H1 (cell line): ENCODE data around the gene PACS1. TPM values are rescaled to one million over a fixed set of nuclear protein-coding genes. Genes with fewer than 3 reads are reported as not detected.
A peak's percentile ranks its signal among the peaks of the same experiment; 100 is the strongest.

Experiments
- ASH2L ChIP-seq: fragments of 200-600, 300-600 bp; sonication (generic); IDR thresholded peaks from one replicate; pipeline ENCODE4 v1.7.1; 2017; ENCODE audit warnings: low read length
- BRCA1 ChIP-seq: IDR thresholded peaks from 2 replicates; pipeline ENCODE4 v1.6.1; 2012; ENCODE audit warnings: low read depth, low read length, improper control_type of control experiment
- CHD1 ChIP-seq: IDR thresholded peaks from 2 replicates; pipeline ENCODE4 v1.6.1; 2012; ENCODE audit warnings: low read depth, low read length, improper control_type of control experiment
- CHD7 ChIP-seq: fragments of 300-600 bp; sonication (generic); IDR thresholded peaks from 2 replicates; pipeline ENCODE4 v1.7.1; 2012; ENCODE audit warnings: low read length, moderate library complexity, mild to moderate bottlenecking, inconsistent platforms; ENCODE audit not compliant: insufficient replicate concordance
- JUND ChIP-seq: IDR thresholded peaks from 2 replicates; pipeline ENCODE4 v1.6.1; 2011; ENCODE audit warnings: mild to moderate bottlenecking, improper control_type of control experiment, low read length
- POLR2AphosphoS5 ChIP-seq: IDR thresholded peaks from 2 replicates; pipeline ENCODE4 v1.6.1; 2011; ENCODE audit warnings: low read depth, low read length
- RBBP5 ChIP-seq: IDR thresholded peaks from 2 replicates; pipeline ENCODE4 v1.7.1; 2012; ENCODE audit warnings: low read depth, mild to moderate bottlenecking, inconsistent platforms, low read length, moderate library complexity, borderline replicate concordance
- RFX5 ChIP-seq: IDR thresholded peaks from 2 replicates; pipeline ENCODE4 v1.6.1; 2011; ENCODE audit warnings: low read depth, low read length, improper control_type of control experiment, borderline replicate concordance
- SIRT6 ChIP-seq: IDR thresholded peaks from one replicate; pipeline ENCODE4 v1.7.1; 2012; ENCODE audit warnings: low read length, inconsistent platforms
- SP2 ChIP-seq: IDR thresholded peaks from 2 replicates; pipeline ENCODE4 v1.6.1; 2012; ENCODE audit warnings: mild to moderate bottlenecking, low read length, inconsistent platforms
- SRF ChIP-seq: IDR thresholded peaks from 2 replicates; pipeline ENCODE4 v1.6.1; 2011; ENCODE audit warnings: mild to moderate bottlenecking, low read depth, low read length, moderate library complexity
- TEAD4 ChIP-seq: IDR thresholded peaks from 2 replicates; pipeline ENCODE4 v1.6.1; 2012; ENCODE audit warnings: low read depth, low read length, inconsistent platforms, mixed read lengths
- polyA plus RNA-seq, 7 experiments: library from polyadenylated mRNA; depleted of rRNA in 3 of 7; stranded (reverse) in 5 of 7; unstranded in 2 of 7; fragments of >200 nt in 5 of 7; fragments of 200-250 nt in 2 of 7; gene quantifications; 1 replicate in 5 of 7; 2 replicates in 1 of 7; 4 replicates in 1 of 7; pipeline versions ENCODE4 v1.2.1 to v1.2.3, GENCODE V29; 2011 to 2013; ENCODE audit warnings: missing spikeins in 2 of 7, mixed read lengths in 2 of 7
- total RNA-seq: library from RNA; stranded (reverse); fragmentation: NEBNext Ultra II Directional; extraction: Animal tissue kit (Norgen Biotek cat#: 25700); gene quantifications from 2 replicates; pipeline ENCODE4 v1.2.1, GENCODE V29; 2021

PACS1 gene
- total and polyA plus RNA-seq, 2 of the 8 experiments (the other 6 are each of a cell fraction or from before 2014, with no cell fraction given) = 11.5 to 36.0 TPM

DNA sequence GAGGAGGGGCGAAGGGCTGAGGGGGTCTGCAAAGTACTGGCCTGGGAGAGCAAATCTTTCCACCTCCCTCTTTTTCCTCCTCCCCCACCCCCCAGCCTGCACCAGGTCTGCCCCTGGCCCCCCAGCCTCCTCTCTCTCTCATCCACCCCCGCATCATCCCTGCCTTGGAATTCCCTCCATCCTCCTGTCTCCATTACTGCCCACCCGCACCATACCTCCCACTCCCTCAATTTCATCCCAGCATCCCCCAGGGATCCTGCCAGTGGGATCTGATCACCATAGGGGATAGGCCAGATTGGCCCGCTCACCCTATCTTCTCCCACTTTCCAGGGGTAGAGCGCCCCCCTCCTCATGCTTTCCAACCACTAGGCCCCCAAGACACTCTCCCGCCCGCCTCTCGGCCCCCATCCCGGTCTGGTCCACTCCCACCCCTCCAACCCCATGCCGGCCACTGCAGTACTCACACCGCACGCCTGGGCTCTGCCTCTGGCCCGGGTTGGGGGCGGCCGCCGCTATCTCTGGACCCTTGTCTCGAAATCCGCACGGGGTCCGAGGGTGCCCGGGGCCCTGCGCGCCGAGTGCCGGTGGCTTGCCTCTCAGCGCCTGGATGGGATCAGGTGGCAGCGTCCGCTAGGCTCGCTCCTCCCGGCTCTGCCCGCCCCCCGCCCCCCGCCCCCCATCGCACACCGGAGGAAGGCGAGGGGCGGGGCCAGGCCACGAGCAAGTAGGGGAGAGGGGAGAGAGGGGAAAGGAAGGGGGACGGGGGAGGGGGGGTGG lies 21.3 kb upstream of the PACS1 start, which contains the start of gene GAL3ST3 (continued):
- TF ChIP-seq CHD7 (no peak), CHD1 (no peak), POLR2AphosphoS5 (0 out of 2 replicates have a peak, but pooled peaks have one; percentile 20), SIRT6 (no peak), RFX5 (no peak), ASH2L (peak; percentile 66), TEAD4 (no peak), SRF (no peak), RBBP5 (no peak), JUND (no peak), BRCA1 (no peak), SP2 (no peak)
